GF-D8 (cell line): ENCODE measurements around the gene LRRC74B.

Source experiments
- DNase-seq: peaks from one replicate; lab custom pipeline; 2025; lab: John Stamatoyannopoulos, UW

Gene LRRC74B

DNA sequence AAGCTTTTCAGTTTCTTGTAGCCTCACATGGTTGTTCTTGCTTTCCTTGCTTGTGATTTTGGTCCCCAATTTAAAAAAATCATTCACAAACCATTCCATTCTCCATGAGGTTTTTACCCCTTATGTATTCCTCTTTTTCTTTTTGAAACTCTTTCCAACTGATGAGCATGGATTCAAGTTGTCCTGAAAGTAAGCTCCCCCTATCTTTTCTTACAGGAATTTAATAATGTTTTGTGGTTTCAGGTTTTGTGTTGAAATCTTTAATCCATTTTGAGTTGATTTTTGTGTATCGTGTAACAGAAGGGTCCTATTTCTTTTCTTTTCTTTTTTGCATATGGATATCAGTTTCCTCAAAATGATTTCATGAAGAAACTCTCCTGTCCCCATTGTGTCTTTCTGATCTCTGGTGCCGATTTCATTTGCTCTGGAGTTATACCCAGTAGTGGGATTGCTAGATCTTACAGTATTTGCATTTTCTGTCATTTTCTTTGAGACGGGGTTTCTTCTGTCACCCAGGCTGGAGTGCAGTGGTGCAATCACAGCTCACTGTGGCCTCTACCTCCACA lies 58.5 kb downstream of the LRRC74B start:
- DNase-seq, result no peak

DNA sequence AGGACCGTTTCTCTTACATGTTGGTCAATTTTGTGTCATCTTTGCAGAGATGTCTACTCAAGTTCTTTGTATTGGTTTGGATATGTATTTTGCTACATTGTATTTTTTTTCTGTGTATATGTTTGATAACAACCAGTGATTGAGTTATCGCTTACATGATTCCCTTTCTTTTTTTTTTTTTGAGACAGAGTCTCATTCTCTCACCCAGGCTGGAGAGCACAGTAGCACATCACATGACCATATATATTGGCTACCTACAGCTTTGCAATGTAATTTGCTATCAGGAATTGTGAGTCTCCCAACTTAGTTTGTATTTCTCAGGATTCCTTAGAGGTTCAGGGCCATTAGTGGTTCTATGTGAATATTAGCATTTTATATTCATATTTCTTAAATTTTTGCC lies 59.5 kb downstream of the LRRC74B start:
- DNase-seq, result no peak

DNA sequence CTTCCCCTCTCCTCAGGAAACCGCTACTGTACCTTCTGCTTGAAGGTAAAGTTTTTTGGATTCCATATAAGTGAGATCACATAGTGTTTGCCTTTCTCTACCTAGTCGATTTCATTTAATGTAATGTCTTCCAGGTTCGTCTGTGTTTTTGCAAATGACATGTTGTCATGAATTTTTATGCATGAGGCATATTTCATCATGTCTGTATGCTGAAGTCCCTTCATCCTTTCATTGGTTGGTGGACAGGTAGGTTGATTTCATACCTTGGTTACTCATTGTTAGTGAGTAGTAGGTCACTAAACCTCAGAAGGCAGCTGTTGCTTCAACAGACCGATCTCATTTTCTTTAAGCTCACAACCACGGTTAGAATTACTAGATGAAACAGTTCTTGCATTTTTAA lies 60.3 kb downstream of the LRRC74B start:
- DNase-seq, result no peak

DNA sequence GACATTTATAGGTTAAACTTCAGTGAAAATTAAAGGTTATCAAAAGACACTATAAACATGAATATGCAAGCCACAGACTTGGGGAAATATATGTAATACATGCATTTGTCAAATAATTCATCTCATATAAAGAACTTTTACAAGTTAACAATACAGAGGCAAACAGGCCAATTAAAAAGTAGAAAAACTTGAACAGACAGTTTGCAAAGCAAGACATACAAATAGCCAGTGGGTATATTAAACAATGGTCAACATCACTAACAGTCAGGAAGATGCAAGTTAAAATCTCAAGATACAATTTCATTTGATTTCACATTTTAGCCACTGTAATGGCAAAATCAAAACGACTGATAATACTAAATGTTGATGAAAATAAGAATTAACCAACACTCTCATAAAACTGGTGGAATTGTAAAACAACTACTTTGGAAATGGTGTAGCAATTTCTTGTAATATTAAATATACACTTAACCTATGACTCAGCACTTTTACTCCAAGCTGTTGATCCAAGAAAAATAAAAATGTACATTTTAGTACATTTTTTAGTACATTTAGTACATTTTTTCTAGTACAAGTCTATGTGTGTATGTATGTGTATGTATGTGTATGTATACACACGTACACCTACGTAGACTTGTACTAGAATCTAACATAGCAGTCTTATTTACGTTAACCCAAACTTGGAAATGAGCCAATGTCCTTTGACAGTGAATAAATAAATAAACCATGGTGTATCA lies 62.8 kb downstream of the LRRC74B start:
- DNase-seq, result no peak
